Upper lobe of right lung (tissue), 1 donor: ENCODE data around the gene TRPV5. TPM values are rescaled to one million over a fixed set of nuclear protein-coding genes. Genes with fewer than 3 reads are reported as not detected.

Experiments
- ATAC-seq: fragments of 200-7000 bp; cut with Tn5 transposase; one replicate; pipeline ENCODE4 v1.9.1; 2020; ENCODE audit warnings: mild to moderate bottlenecking, moderate library complexity
- DNase-seq: peaks from one replicate; pipeline ENCODE4 v3.0.0-alpha.2; 2020
- H3K27ac ChIP-seq: fragments of 200-600 bp; one replicate; pipeline ENCODE4 v1.8.0; 2022
- H3K27me3 ChIP-seq: fragments of 200-600 bp; one replicate; pipeline ENCODE4 v1.8.0; 2022; ENCODE audit warnings: mild to moderate bottlenecking
- H3K36me3 ChIP-seq: fragments of 200-600 bp; one replicate; pipeline ENCODE4 v1.8.0; 2022
- H3K4me1 ChIP-seq: fragments of 200-600 bp; one replicate; pipeline ENCODE4 v1.8.0; 2022
- H3K4me3 ChIP-seq: fragments of 200-600 bp; one replicate; pipeline ENCODE4 v1.8.0; 2022; ENCODE audit warnings: mild to moderate bottlenecking
- H3K9me3 ChIP-seq: fragments of 200-600 bp; one replicate; pipeline ENCODE4 v1.8.0; 2022
- CTCF ChIP-seq: fragments of 200-600 bp; IDR thresholded peaks from one replicate; pipeline ENCODE4 v1.8.0; 2022; ENCODE audit warnings: antibody characterized with exemption
- intact Hi-C: fragments of 100-400 bp; cut with DNase I; formaldehyde crosslinking; loops from one replicate; pipeline ENCODE4 v1.11.0; 2022
- total RNA-seq: library from RNA; stranded (reverse); fragmentation: NEBNext Ultra II Directional; extraction: Animal tissue kit (Norgen Biotek cat#: 25700); gene quantifications from one replicate; pipeline ENCODE4 v1.2.1, GENCODE V29; 2021
- donor health status: DM: no; HTN: yes; CAD: no; lungs with severe emphysema.

The TRPV5 gene
- total RNA-seq, 1 donor from 2014 or later, result not detected

- no peak for TF ChIP-seq CTCF
- no peaks in the 10 kb centered on the region for H3K9me3 ChIP-seq
- intact Hi-C loops, result no loop called here
- no peaks in the 10 kb centered on the region for H3K36me3 ChIP-seq
- no peak overlapping the region for H3K27ac ChIP-seq
- ATAC-seq (no peak), DNase-seq (no peak)
- H3K4me3 ChIP-seq, result no peak overlapping the region
- H3K4me1 ChIP-seq, result no peaks in the 10 kb centered on the region
- peaks cover 8% of the 10 kb centered on the region for H3K27me3 ChIP-seq
Measured at GRCh38 chr7:142914121-142914520, 19.4 kb downstream of the TRPV5 start.

- intact Hi-C loops, result no loop called here
- H3K36me3 ChIP-seq, result no peaks in the 10 kb centered on the region
- no peak for TF ChIP-seq CTCF
- H3K27me3 ChIP-seq, result peaks cover 6% of the 10 kb centered on the region
- no peak overlapping the region for H3K4me3 ChIP-seq
- DNase-seq, result no peak
- no peaks in the 10 kb centered on the region for H3K4me1 ChIP-seq
- no peak for ATAC-seq
- H3K27ac ChIP-seq, result no peak overlapping the region
- H3K9me3 ChIP-seq, result no peaks in the 10 kb centered on the region
Measured at GRCh38 chr7:142913566-142913965, 20.0 kb downstream of the TRPV5 start.

- no peak overlapping the region for H3K4me3 ChIP-seq
- H3K27me3 ChIP-seq, result peaks cover 6% of the 10 kb centered on the region
- no peaks in the 10 kb centered on the region for H3K36me3 ChIP-seq
- ATAC-seq, result no peak
- H3K27ac ChIP-seq, result no peak overlapping the region
- H3K4me1 ChIP-seq, result no peaks in the 10 kb centered on the region
- intact Hi-C loops, result no loop called here
- TF ChIP-seq CTCF, result no peak
- no peak for DNase-seq
- no peaks in the 10 kb centered on the region for H3K9me3 ChIP-seq
Measured at GRCh38 chr7:142913051-142913450, 20.5 kb downstream of the TRPV5 start.

GRCh38 chr7:142910481-142910880 is 23.1 kb downstream of the TRPV5 start:
- ATAC-seq (peak; percentile 15), DNase-seq (no peak)
- H3K27ac ChIP-seq, result no peak overlapping the region

GRCh38 chr7:142910031-142910433 is 23.5 kb downstream of the TRPV5 start:
- Histone ChIP-seq H3K4me1 (no peaks in the 10 kb centered on the region), H3K9me3 (no peaks in the 10 kb centered on the region), H3K27ac (no peak overlapping the region), H3K27me3 (no peaks in the 10 kb centered on the region), H3K4me3 (no peak overlapping the region), H3K36me3 (no peaks in the 10 kb centered on the region)
- DNase-seq, result no peak
- ATAC-seq, result no peak
- intact Hi-C loops, result no loop called here
- TF ChIP-seq CTCF, result no peak

More at GRCh38 chr7:142910481-142910880, 23.1 kb downstream of the TRPV5 start:
- no peak for TF ChIP-seq CTCF
- H3K4me1 ChIP-seq, result no peaks in the 10 kb centered on the region
- H3K9me3 ChIP-seq, result no peaks in the 10 kb centered on the region
- no peaks in the 10 kb centered on the region for H3K27me3 ChIP-seq
- H3K36me3 ChIP-seq, result no peaks in the 10 kb centered on the region
- H3K4me3 ChIP-seq, result no peak overlapping the region
- intact Hi-C loops, result no loop called here
